ENCODE results near the gene GABRB2. TPM values are rescaled to one million over a fixed set of nuclear protein-coding genes. Genes with fewer than 3 reads are reported as not detected.

GABRB2 gene
- total and polyA plus RNA-seq, 2 experiments from 2014 or later: 0.11 to 0.94 TPM

GRCh38 chr5:161333194-161333880 lies 213.2 kb downstream of the GABRB2 start:
- Histone ChIP-seq H3F3A (replicated peaks; ENCODE audit: low read depth) (no peaks in the 10 kb centered on the region), H3K27me3 (ENCODE audit: insufficient read depth) (no peaks in the 10 kb centered on the region), H4K20me1 (replicated peaks; ENCODE audit: insufficient read depth) (no peaks in the 10 kb centered on the region), H3K4me3 (no peak overlapping the region), H2AFZ (no peak overlapping the region), H3K4me1 (ENCODE audit: insufficient read depth) (no peaks in the 10 kb centered on the region), H3K36me3 (ENCODE audit: insufficient read depth) (no peaks in the 10 kb centered on the region), H3K9me2 (ENCODE audit: insufficient read depth) (no peaks in the 10 kb centered on the region), H3K4me2 (no peak overlapping the region), H3K27ac (ENCODE audit: low read depth) (no peak overlapping the region), H3K79me2 (replicated peaks; ENCODE audit: insufficient read depth) (no peaks in the 10 kb centered on the region)
- H3K4me1 Mint-ChIP-seq: peaks cover 15% of the 10 kb centered on the region
- no peaks in the 10 kb centered on the region for H3K27me3 Mint-ChIP-seq (ENCODE audit: insufficient read depth, low read depth, poor library complexity)
- DNase-seq (ENCODE audit: low spot score) (peak; percentile 10), ATAC-seq (peak; percentile 76)
- H3K27ac Mint-ChIP-seq: no peak overlapping the region
- TF ChIP-seq ZNF114 (CRISPR knock-in tag; IDR thresholded peaks at IDR 0.05) (no peak), ETS1 (IDR thresholded peaks at IDR 0.05) (no peak)
- H3K9me3 Mint-ChIP-seq: no peaks in the 10 kb centered on the region
- no peak overlapping the region for H3K4me3 Mint-ChIP-seq
- no peaks in the 10 kb centered on the region for H3K36me3 Mint-ChIP-seq (ENCODE audit: low read depth)

- Histone ChIP-seq H2AFZ (no peak overlapping the region), H3K9me2 (ENCODE audit: insufficient read depth) (no peaks in the 10 kb centered on the region), H3K27me3 (ENCODE audit: insufficient read depth) (no peaks in the 10 kb centered on the region), H3K27ac (ENCODE audit: low read depth) (no peak overlapping the region), H3K4me1 (ENCODE audit: insufficient read depth) (peaks cover 5% of the 10 kb centered on the region; the same call in 1 of the 2 replicates), H3F3A (replicated peaks; ENCODE audit: low read depth) (no peaks in the 10 kb centered on the region), H3K4me3 (no peak overlapping the region), H4K20me1 (replicated peaks; ENCODE audit: insufficient read depth) (no peaks in the 10 kb centered on the region), H3K4me2 (no peak overlapping the region), H3K79me2 (replicated peaks; ENCODE audit: insufficient read depth) (no peaks in the 10 kb centered on the region), H3K36me3 (ENCODE audit: insufficient read depth) (no peaks in the 10 kb centered on the region)
- Mint-ChIP-seq H3K27ac (no peak overlapping the region), H3K4me1 (peaks cover 21% of the 10 kb centered on the region), H3K4me3 (no peak overlapping the region), H3K9me3 (no peaks in the 10 kb centered on the region), H3K27me3 (ENCODE audit: insufficient read depth, low read depth, poor library complexity) (no peaks in the 10 kb centered on the region), H3K36me3 (ENCODE audit: low read depth) (no peaks in the 10 kb centered on the region)
- no peak for DNase-seq (ENCODE audit: low spot score)
- no peak for ATAC-seq
- TF ChIP-seq CREB1 (CRISPR knock-in tag; IDR thresholded peaks at IDR 0.05; ENCODE audit: low read depth): no peak
- TF ChIP-seq REST (IDR thresholded peaks at IDR 0.05; ENCODE audit: unreplicated experiment): no peak
- TF ChIP-seq POLR2AphosphoS5 (IDR thresholded peaks at IDR 0.05; ENCODE audit: low read depth): no peak
- no peak for TF ChIP-seq ZNF114 (CRISPR knock-in tag; IDR thresholded peaks at IDR 0.05)
- TF ChIP-seq JUNB (IDR thresholded peaks at IDR 0.05; ENCODE audit: unreplicated experiment): no peak
- TF ChIP-seq EZH2 (IDR thresholded peaks at IDR 0.05; ENCODE audit: low read depth, unreplicated experiment): no peak
- no peak for TF ChIP-seq ETS1 (IDR thresholded peaks at IDR 0.05)
- TF ChIP-seq EZH2phosphoT487 (IDR thresholded peaks at IDR 0.05; ENCODE audit: unreplicated experiment): no peak
- no peak for TF ChIP-seq CTCF (conservative IDR thresholded peaks at IDR 0.05; ENCODE audit: low read depth in 2 of 2)
- TF ChIP-seq ZNF331 (CRISPR knock-in tag; IDR thresholded peaks at IDR 0.05; ENCODE audit: low read depth): no peak
- no peak for TF ChIP-seq NANOG (IDR thresholded peaks at IDR 0.05; ENCODE audit: borderline replicate concordance)
Observed at GRCh38 chr5:161332343-161332742, 214.2 kb downstream of the GABRB2 start.

All from GM23338 (cell line).